HepG2 (cell line): ENCODE results near the gene AHCY. TPM values are rescaled to one million over a fixed set of nuclear protein-coding genes. Genes with fewer than 3 reads are reported as not detected.

ENCODE experiments used
- AGO1 ChIP-seq: fragments of 200-400 bp; formaldehyde crosslinking; IDR thresholded peaks from 2 replicates; pipeline ENCODE4 v1.6.1; 2017; ENCODE audit warnings: mild to moderate bottlenecking, low read depth, low read length, moderate library complexity; ENCODE audit not compliant: poor library complexity, severe bottlenecking
- CBX5 ChIP-seq: sonication (generic); formaldehyde crosslinking; IDR thresholded peaks from 2 replicates; pipeline ENCODE4 v1.4.0; 2020; ENCODE audit warnings: missing genetic modification reagents, borderline replicate concordance
- CCDC6 ChIP-seq: sonication (generic); formaldehyde crosslinking; IDR thresholded peaks from 2 replicates; pipeline ENCODE4 v1.8.1; 2022; ENCODE audit warnings: mild to moderate bottlenecking, missing genetic modification reagents, moderate library complexity
- CENPT ChIP-seq: sonication (generic); formaldehyde crosslinking; IDR thresholded peaks from 2 replicates; pipeline ENCODE4 v1.8.0; 2022; ENCODE audit warnings: low read depth, mild to moderate bottlenecking, moderate library complexity, missing genetic modification reagents
- CREB3 ChIP-seq: sonication (generic); formaldehyde crosslinking; IDR thresholded peaks from 2 replicates; pipeline ENCODE4 v1.5.0; 2020; ENCODE audit warnings: missing genetic modification reagents
- GFI1 ChIP-seq: sonication (generic); formaldehyde crosslinking; IDR thresholded peaks from 2 replicates; pipeline ENCODE4 v1.5.0; 2020; ENCODE audit warnings: missing genetic modification reagents, mild to moderate bottlenecking, borderline replicate concordance
- HOXA5 ChIP-seq: sonication (generic); formaldehyde crosslinking; IDR thresholded peaks from 2 replicates; pipeline ENCODE4 v1.4.0; 2020; ENCODE audit warnings: missing genetic modification reagents
- KAT2B ChIP-seq: fragments of 150-350 bp; IDR thresholded peaks from 2 replicates; pipeline ENCODE4 v1.6.1; 2014; ENCODE audit warnings: low read depth, low read length, borderline replicate concordance
- MED8 ChIP-seq: sonication (generic); formaldehyde crosslinking; IDR thresholded peaks from 2 replicates; pipeline ENCODE4 v1.8.1; 2023; ENCODE audit warnings: mild to moderate bottlenecking, missing genetic modification reagents; ENCODE audit not compliant: insufficient replicate concordance
- MIER2 ChIP-seq: IDR thresholded peaks from 2 replicates; pipeline ENCODE4 v1.6.1; 2016; ENCODE audit warnings: missing biosample characterization, missing genetic modification reagents
- NCOA5 ChIP-seq: sonication (generic); formaldehyde crosslinking; IDR thresholded peaks from 2 replicates; pipeline ENCODE4 v1.4.0; 2020; ENCODE audit warnings: missing genetic modification reagents
- NFRKB ChIP-seq: fragments of 450-650 bp; IDR thresholded peaks from 2 replicates; pipeline ENCODE4 v1.6.1; 2017
- PREB ChIP-seq: sonication (generic); formaldehyde crosslinking; IDR thresholded peaks from 2 replicates; pipeline ENCODE4 v1.4.0; 2020; ENCODE audit warnings: missing genetic modification reagents
- RCOR2 ChIP-seq: IDR thresholded peaks from 2 replicates; pipeline ENCODE4 v1.6.1; 2016; ENCODE audit warnings: missing biosample characterization, missing genetic modification reagents
- SP2 ChIP-seq: sonication (generic); formaldehyde crosslinking; IDR thresholded peaks from 2 replicates; pipeline ENCODE4 v1.5.1; 2020; ENCODE audit warnings: mild to moderate bottlenecking, missing genetic modification reagents
- TBP ChIP-seq: sonication (generic); formaldehyde crosslinking; IDR thresholded peaks from 2 replicates; pipeline ENCODE4 v1.5.0; 2020; ENCODE audit warnings: missing genetic modification reagents
- THYN1 ChIP-seq: sonication (generic); formaldehyde crosslinking; IDR thresholded peaks from 2 replicates; pipeline ENCODE4 v1.8.1; 2023; ENCODE audit warnings: low read depth, mild to moderate bottlenecking, moderate library complexity, missing genetic modification reagents, borderline replicate concordance
- TMF1 ChIP-seq: sonication (generic); formaldehyde crosslinking; IDR thresholded peaks from 2 replicates; pipeline ENCODE4 v1.8.1; 2022; ENCODE audit warnings: low read depth, missing genetic modification reagents
- ZBTB7A ChIP-seq: sonication (generic); formaldehyde crosslinking; IDR thresholded peaks from 2 replicates; pipeline ENCODE4 v1.8.0; 2022; ENCODE audit warnings: mild to moderate bottlenecking, missing genetic modification reagents
- ZNF12 ChIP-seq: sonication (generic); formaldehyde crosslinking; IDR thresholded peaks from 2 replicates; pipeline ENCODE4 v1.5.0; 2020; ENCODE audit warnings: missing genetic modification reagents
- ZNF276 ChIP-seq: sonication (generic); formaldehyde crosslinking; IDR thresholded peaks from 2 replicates; pipeline ENCODE4 v1.4.0; 2020; ENCODE audit warnings: mild to moderate bottlenecking, low read depth, missing genetic modification reagents
- ZNF44 ChIP-seq: sonication (generic); formaldehyde crosslinking; IDR thresholded peaks from 2 replicates; pipeline ENCODE4 v1.5.1; 2020; ENCODE audit warnings: mild to moderate bottlenecking, missing genetic modification reagents
- ZNF512 ChIP-seq: sonication (generic); formaldehyde crosslinking; IDR thresholded peaks from 2 replicates; pipeline ENCODE4 v1.4.0; 2020; ENCODE audit warnings: mild to moderate bottlenecking, missing genetic modification reagents
- ZNF530 ChIP-seq: sonication (generic); formaldehyde crosslinking; IDR thresholded peaks from 2 replicates; pipeline ENCODE4 v1.5.0; 2020; ENCODE audit warnings: low read depth, mild to moderate bottlenecking, missing genetic modification reagents
- ZNF704 ChIP-seq: sonication (generic); formaldehyde crosslinking; IDR thresholded peaks from 2 replicates; pipeline ENCODE4 v1.8.1; 2023; ENCODE audit warnings: mild to moderate bottlenecking, inconsistent platforms, moderate library complexity, missing genetic modification reagents, borderline replicate concordance
- ZNF891 ChIP-seq: sonication (generic); formaldehyde crosslinking; IDR thresholded peaks from 2 replicates; pipeline ENCODE4 v1.5.0; 2020; ENCODE audit warnings: mild to moderate bottlenecking, missing genetic modification reagents
- polyA plus RNA-seq, 8 experiments: library from polyadenylated mRNA; depleted of rRNA in 3 of 8; stranded (reverse) in 7 of 8; unstranded in 1 of 8; fragments of >200 nt; fragmentation: Illumina TruSeq in 4 of 8; extraction: Trizol in 4 of 8; gene quantifications; 2 replicates each; pipeline versions ENCODE4 v1.2.1 to v1.2.3, GENCODE V29; 2011 to 2016; ENCODE audit warnings: low read depth in 4 of 8, missing spikeins in 1 of 8, mixed read lengths in 1 of 8; ENCODE audit not compliant: insufficient read depth in 1 of 8
- total RNA-seq, 5 experiments: library from RNA; depleted of rRNA; stranded (reverse); fragments of >200 nt; fragmentation: Illumina TruSeq; extraction: Trizol; gene quantifications; 2 replicates each; pipeline ENCODE4 v1.2.3, GENCODE V29; 2016; ENCODE audit warnings: low read depth in 1 of 5

AHCY gene
- total and polyA plus RNA-seq, 2 of the 13 experiments (the other 11 are each of a cell fraction or from before 2014, with no cell fraction given), result 407 to 419 TPM

- TF ChIP-seq ZNF512 (CRISPR knock-in tag) (no peak), TMF1 (CRISPR knock-in tag) (peak; percentile 76; the same call in 1 of the 2 replicates), SP2 (CRISPR knock-in tag) (no peak), ZNF704 (0 out of 2 replicates have a peak, but pooled peaks have one; percentile 6), ZNF276 (CRISPR knock-in tag) (no peak), MED8 (peak; percentile 37), ZNF891 (CRISPR knock-in tag) (no peak), HOXA5 (CRISPR knock-in tag) (no peak; the same call in 1 of the 2 replicates), ZNF530 (CRISPR knock-in tag) (no peak), MIER2 (CRISPR knock-in tag) (no peak), CCDC6 (0 out of 2 replicates have a peak, but pooled peaks have one; percentile 24), ZNF44 (CRISPR knock-in tag) (no peak), CBX5 (CRISPR knock-in tag) (no peak), PREB (CRISPR knock-in tag) (no peak), TBP (CRISPR knock-in tag) (no peak), ZNF12 (no peak), RCOR2 (no peak), CENPT (CRISPR knock-in tag) (peak; percentile 55; the same call in 1 of the 2 replicates), ZBTB7A (0 out of 2 replicates have a peak, but pooled peaks have one; percentile 5), NFRKB (no peak), AGO1 (peak; percentile 28), NCOA5 (CRISPR knock-in tag) (no peak), THYN1 (0 out of 2 replicates have a peak, but pooled peaks have one; percentile 1), KAT2B (no peak), GFI1 (CRISPR knock-in tag) (no peak), CREB3 (CRISPR knock-in tag) (no peak)
These were observed 8.9 kb upstream of the AHCY start (continued) for GRCh38 chr20:34312024-34312460.
